H1 (cell line): ENCODE data around the gene PTPN7. TPM values are rescaled to one million over a fixed set of nuclear protein-coding genes. Genes with fewer than 3 reads are reported as not detected.

Experiments used
- CTCF ChIA-PET: fragments of 300-600 bp; sonication (Branson Sonifier 250); formaldehyde crosslinking; loops from one replicate; lab custom pipeline; 2021; ENCODE audit not compliant: partially characterized antibody; lab: Charles Lee
- POLR2A ChIA-PET: fragments of 300-600 bp; sonication (Branson Sonifier 250); formaldehyde crosslinking; loops from one replicate; lab custom pipeline; 2021; ENCODE audit warnings: inconsistent platforms; ENCODE audit not compliant: partially characterized antibody; lab: Charles Lee
- DNase-seq, 2 experiments: peaks; one replicate each; pipeline versions ENCODE4 v3.0.0 to v3.0.0-alpha.2; 2010 to 2022; ENCODE audit warnings: low spot score in 2 of 2, low read depth in 1 of 2, mixed read lengths in 1 of 2
- FAIRE-seq: peaks from 2 replicates; lab custom pipeline; 2011; peaks lifted over from hg19 to GRCh38; lab: Jason Lieb, UNC
- H2AFZ ChIP-seq: 2 replicates; pipeline ENCODE4 v1.8.1; 2012; ENCODE audit warnings: low read length, inconsistent platforms
- H2AK5ac ChIP-seq: 2 replicates; pipeline ENCODE4 v1.6.1; 2013; ENCODE audit warnings: low read depth, low read length
- H2BK120ac ChIP-seq: replicated peaks from 2 replicates; pipeline ENCODE3; 2013; ENCODE audit warnings: low read depth, low read length, inconsistent platforms
- H2BK12ac ChIP-seq: 2 replicates; pipeline ENCODE4 v1.6.1; 2013; ENCODE audit warnings: low read depth, low read length
- H2BK15ac ChIP-seq: 2 replicates; pipeline ENCODE4 v1.6.1; 2013; ENCODE audit warnings: low read length
- H2BK20ac ChIP-seq: 2 replicates; pipeline ENCODE4 v1.6.1; 2013; ENCODE audit warnings: low read length
- H2BK5ac ChIP-seq: 2 replicates; pipeline ENCODE4 v1.6.1; 2013; ENCODE audit warnings: low read depth, low read length
- H3K14ac ChIP-seq: 2 replicates; pipeline ENCODE4 v1.6.1; 2013; ENCODE audit warnings: inconsistent platforms; ENCODE audit not compliant: insufficient read length
- H3K18ac ChIP-seq: 2 replicates; pipeline ENCODE4 v1.6.1; 2013; ENCODE audit warnings: low read length; ENCODE audit errors: extremely low read depth
- H3K23ac ChIP-seq: 2 replicates; pipeline ENCODE4 v1.6.1; 2013; ENCODE audit warnings: inconsistent platforms; ENCODE audit not compliant: insufficient read length
- H3K23me2 ChIP-seq: 2 replicates; pipeline ENCODE4 v1.6.1; 2013; ENCODE audit warnings: low read depth, low read length
- H3K27ac ChIP-seq: 2 replicates; pipeline ENCODE4 v1.6.1; 2011; ENCODE audit warnings: low read depth, low read length, inconsistent platforms
- H3K27me3 ChIP-seq, 4 experiments: replicated peaks in 1 of 4; 1 replicate in 1 of 4; 2 replicates in 3 of 4; pipeline versions ENCODE4 v1.6.1 to v1.8.1; 2011 to 2013; ENCODE audit warnings: low read length in 3 of 4, mild to moderate bottlenecking in 3 of 4, inconsistent platforms in 2 of 4, mixed read lengths in 2 of 4, moderate library complexity in 1 of 4; ENCODE audit not compliant: control insufficient read depth in 3 of 4, insufficient read depth in 3 of 4; ENCODE audit errors: extremely low read depth in 1 of 4
- H3K36me3 ChIP-seq, 4 experiments: 2 replicates each; pipeline versions ENCODE4 v1.6.1 to v1.8.1; 2011 to 2013; ENCODE audit warnings: mild to moderate bottlenecking in 4 of 4, low read length in 3 of 4, moderate library complexity in 2 of 4, control low read depth in 1 of 4, inconsistent platforms in 1 of 4; ENCODE audit not compliant: insufficient read depth in 4 of 4, control insufficient read depth in 2 of 4
- H3K4ac ChIP-seq: replicated peaks from 2 replicates; pipeline ENCODE3; 2013; ENCODE audit warnings: low read length, low read depth, mixed read lengths, inconsistent platforms; ENCODE audit not compliant: insufficient read length
- H3K4me1 ChIP-seq, 4 experiments: replicated peaks in 1 of 4; 1 replicate in 1 of 4; 2 replicates in 3 of 4; pipeline versions ENCODE4 v1.6.1 to v1.8.1; 2011 to 2013; ENCODE audit warnings: low read length in 3 of 4, inconsistent platforms in 2 of 4, mixed read lengths in 1 of 4; ENCODE audit not compliant: insufficient read depth in 4 of 4, control insufficient read depth in 3 of 4
- H3K4me2 ChIP-seq, 2 experiments: 2 replicates each; pipeline versions ENCODE4 v1.6.1 to v1.8.1; 2011 to 2013; ENCODE audit warnings: low read depth in 2 of 2, low read length in 2 of 2, control low read depth in 1 of 2, inconsistent platforms in 1 of 2, mild to moderate bottlenecking in 1 of 2; ENCODE audit not compliant: insufficient read depth in 1 of 2
- H3K4me3 ChIP-seq, 4 experiments: fragments of 200-600, 300-600 bp in 1 of 4; sonication (generic), shearing (Covaris generic), sonication (Bioruptor Twin) in 1 of 4; 2 replicates each; pipeline versions ENCODE4 v1.5.1 to v1.8.1; 2011 to 2016; ENCODE audit warnings: low read length in 4 of 4, low read depth in 3 of 4, control low read depth in 2 of 4, inconsistent platforms in 2 of 4, mild to moderate bottlenecking in 2 of 4, mixed read lengths in 1 of 4, moderate library complexity in 1 of 4; ENCODE audit not compliant: insufficient read depth in 2 of 4; ENCODE audit errors: extremely low read depth in 1 of 4
- H3K56ac ChIP-seq: replicated peaks from 2 replicates; pipeline ENCODE3; 2013; ENCODE audit warnings: low read depth, mild to moderate bottlenecking, mixed read lengths, low read length, inconsistent platforms; ENCODE audit not compliant: insufficient read length
- H3K79me1 ChIP-seq: 2 replicates; pipeline ENCODE4 v1.6.1; 2013; ENCODE audit warnings: low read depth, low read length, control low read depth
- H3K79me2 ChIP-seq, 2 experiments: 2 replicates each; pipeline versions ENCODE4 v1.6.1 to v1.8.1; 2012 to 2013; ENCODE audit warnings: low read length in 2 of 2, mild to moderate bottlenecking in 2 of 2, inconsistent platforms in 1 of 2; ENCODE audit not compliant: insufficient read depth in 2 of 2, control insufficient read depth in 1 of 2
- H3K9ac ChIP-seq, 4 experiments: replicated peaks in 1 of 4; 1 replicate in 1 of 4; 2 replicates in 3 of 4; pipeline versions ENCODE4 v1.6.1 to v1.8.1; 2011 to 2013; ENCODE audit warnings: low read depth in 3 of 4, low read length in 3 of 4, control low read depth in 2 of 4, mild to moderate bottlenecking in 2 of 4, moderate library complexity in 2 of 4, inconsistent platforms in 1 of 4; ENCODE audit errors: extremely low read depth in 1 of 4
- H3K9me3 ChIP-seq, 2 experiments: 2 replicates each; pipeline versions ENCODE4 v1.6.1 to v1.8.1; 2012 to 2013; ENCODE audit warnings: mild to moderate bottlenecking in 2 of 2, moderate library complexity in 2 of 2, control low read depth in 1 of 2, inconsistent platforms in 1 of 2, low read depth in 1 of 2, low read length in 1 of 2, mixed read lengths in 1 of 2; ENCODE audit not compliant: insufficient read depth in 2 of 2
- H4K20me1 ChIP-seq, 2 experiments: replicated peaks in 1 of 2; 2 replicates each; pipeline versions ENCODE3 to v1.8.1; 2011 to 2013; ENCODE audit warnings: inconsistent platforms in 2 of 2, low read length in 2 of 2, mild to moderate bottlenecking in 1 of 2; ENCODE audit not compliant: insufficient read depth in 2 of 2, control insufficient read depth in 1 of 2
- H4K5ac ChIP-seq: 2 replicates; pipeline ENCODE4 v1.6.1; 2013; ENCODE audit warnings: low read length, low read depth, mixed read lengths, inconsistent platforms; ENCODE audit not compliant: insufficient read length
- H4K8ac ChIP-seq: 2 replicates; pipeline ENCODE4 v1.8.0; 2013; ENCODE audit warnings: mild to moderate bottlenecking, moderate library complexity, low read length, inconsistent platforms; ENCODE audit not compliant: insufficient read depth; ENCODE audit errors: extremely low read depth
- H4K91ac ChIP-seq: replicated peaks from 2 replicates; pipeline ENCODE3; 2013; ENCODE audit warnings: low read length, mixed read lengths, inconsistent platforms; ENCODE audit not compliant: insufficient read length
- KDM1A ChIP-seq: fragments of 200-600, 300-600 bp; sonication (generic); IDR thresholded peaks from 2 replicates; pipeline ENCODE4 v1.7.1; 2016; ENCODE audit warnings: mild to moderate bottlenecking, low read length, borderline replicate concordance
- NANOG ChIP-seq: IDR thresholded peaks from 2 replicates; pipeline ENCODE4 v1.6.1; 2011; ENCODE audit warnings: low read length, low read depth, mild to moderate bottlenecking, inconsistent platforms; ENCODE audit not compliant: insufficient read depth, poor library complexity, severe bottlenecking
- SIRT6 ChIP-seq: IDR thresholded peaks from one replicate; pipeline ENCODE4 v1.7.1; 2012; ENCODE audit warnings: low read length, inconsistent platforms
- SP1 ChIP-seq: IDR thresholded peaks from 2 replicates; pipeline ENCODE4 v1.6.1; 2011; ENCODE audit warnings: low read depth, low read length
- SP2 ChIP-seq: IDR thresholded peaks from 2 replicates; pipeline ENCODE4 v1.6.1; 2012; ENCODE audit warnings: mild to moderate bottlenecking, low read length, inconsistent platforms
- TAF1 ChIP-seq: IDR thresholded peaks from 2 replicates; pipeline ENCODE4 v1.6.1; 2011; ENCODE audit warnings: mild to moderate bottlenecking, low read depth, low read length
- TAF7 ChIP-seq: optimal IDR thresholded peaks from 2 replicates; pipeline ENCODE3; 2011; ENCODE audit warnings: low read depth, mild to moderate bottlenecking, inconsistent platforms, low read length, moderate library complexity, borderline replicate concordance
- WGBS, 2 experiments: shearing (Covaris generic) in 1 of 2; methylation state at CpG; one replicate each; pipeline versions ENCODE4 v1.1.6 to v1.1.7; 2013 to 2015; ENCODE audit warnings: low lambda C conversion rate in 2 of 2, mixed read lengths in 2 of 2, inconsistent platforms in 1 of 2, low coverage in 1 of 2, missing lambda C conversion rate in 1 of 2; ENCODE audit not compliant: insufficient replicate concordance in 2 of 2, insufficient coverage in 1 of 2, insufficient read length in 1 of 2; ENCODE audit errors: extremely low coverage in 1 of 2, missing lambda C conversion rate in 1 of 2; 5-methylcytosine and 5-hydroxymethylcytosine counted together
- polyA plus RNA-seq, 7 experiments: library from polyadenylated mRNA; depleted of rRNA in 3 of 7; stranded (reverse) in 5 of 7; unstranded in 2 of 7; fragments of >200 nt in 5 of 7; fragments of 200-250 nt in 2 of 7; gene quantifications; 1 replicate in 5 of 7; 2 replicates in 1 of 7; 4 replicates in 1 of 7; pipeline versions ENCODE4 v1.2.1 to v1.2.3, GENCODE V29; 2011 to 2013; ENCODE audit warnings: missing spikeins in 2 of 7, mixed read lengths in 2 of 7
- total RNA-seq: library from RNA; stranded (reverse); fragmentation: NEBNext Ultra II Directional; extraction: Animal tissue kit (Norgen Biotek cat#: 25700); gene quantifications from 2 replicates; pipeline ENCODE4 v1.2.1, GENCODE V29; 2021

The PTPN7 gene
- total and polyA plus RNA-seq, 2 of the 8 experiments (the other 6 are each of a cell fraction or from before 2014, with no cell fraction given) = 0.20 TPM; not detected in 1

GRCh38 chr1:202140833-202141232, 19.6 kb downstream of the PTPN7 start:
- Histone ChIP-seq H2BK15ac (no peak overlapping the region), H3K4me2 (no peak overlapping the region), H3K14ac (no peak overlapping the region), H2BK5ac (no peak overlapping the region), H3K4ac (no peak overlapping the region), H2AFZ (no peak overlapping the region), H2BK20ac (no peak overlapping the region), H3K79me1 (peaks cover 8% of the 10 kb centered on the region), H3K23me2 (peaks cover 13% of the 10 kb centered on the region), H4K5ac (no peak overlapping the region), H3K79me2 (peaks cover 3 to 45% of the 10 kb centered on the region in 2 experiments; a peak in 3 of 4 replicates), H3K9ac (no peak overlapping the region), H2BK120ac (no peak overlapping the region), H3K27me3 (peaks cover 0 to 7% (median 2%) of the 10 kb centered on the region in 4 experiments; a peak in 3 of 7 replicates), H2AK5ac (no peak overlapping the region), H4K91ac (no peak overlapping the region), H4K8ac (no peak overlapping the region), H3K27ac (no peak overlapping the region), H3K4me1 (peaks cover 3 to 13% (median 10%) of the 10 kb centered on the region in 4 experiments; a peak in 6 of 7 replicates), H2BK12ac (no peak overlapping the region), H3K18ac (no peak overlapping the region), H3K56ac (no peak overlapping the region), H3K4me3 (no peak overlapping the region), H3K36me3 (peaks cover 0 to 7% (median 0%) of the 10 kb centered on the region in 4 experiments; a peak in 2 of 8 replicates), H3K23ac (no peak overlapping the region), H3K9me3 (no peaks in the 10 kb centered on the region), H4K20me1 (peaks cover 4 to 11% of the 10 kb centered on the region in 2 experiments)
- ChIA-PET POLR2A (no interaction called here), CTCF (interaction anchor here (0.6 to 1.8 kb wide), 2 partner anchors 14 to 144 kb away, joined by 3 to 5 read pairs; no protein-coding TSS in a partner anchor)
- TF ChIP-seq TAF1 = no peak
- TF ChIP-seq SIRT6 = no peak
- TF ChIP-seq SP2 = no peak
- TF ChIP-seq TAF7 = no peak
- no peak for TF ChIP-seq SP1
- TF ChIP-seq KDM1A = no peak
- TF ChIP-seq NANOG = no peak
- FAIRE-seq = no peak
- 98% methylated on average over 4 of the region's 4 CpGs; no CpG with 5 or more reads in 1 of the 2 experiments for WGBS, 2 experiments
- no peak for DNase-seq
